Suppressor macrophage (primary cell): Measurements from ENCODE around the gene COL25A1.
"Not testable (repeated sequence)": the region's sequence is repeated elsewhere in the genome, so short reads cannot be mapped to it uniquely, and the experiment has no call there.

ENCODE experiments used
- DNase-seq, 4 experiments: peaks; one replicate each; pipeline ENCODE4 v3.0.0-alpha.2; 2020 to 2022

Gene COL25A1

GRCh38 chr4:109121561-109121960, 180.9 kb downstream of the COL25A1 start:
- DNase-seq = no peak

DNA sequence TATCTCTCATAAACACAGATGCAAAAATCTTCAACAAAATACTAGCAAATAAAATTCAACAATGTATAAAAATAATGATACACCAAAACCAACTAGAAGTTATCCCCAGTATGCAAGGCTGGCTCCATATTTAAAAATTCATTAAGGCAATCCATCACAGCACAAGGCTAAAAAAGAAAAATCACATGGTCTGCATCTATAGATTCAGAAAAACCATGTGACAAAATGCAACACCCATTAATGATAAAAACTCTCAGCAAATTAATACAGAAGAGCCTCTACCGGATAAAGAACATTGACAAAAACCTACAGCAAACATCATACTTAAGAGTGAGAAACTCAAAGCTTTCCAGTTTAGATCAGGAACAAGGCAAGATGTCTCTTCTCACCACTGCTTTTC, 182.6 kb downstream of the COL25A1 start:
- DNase-seq = no peak

DNA sequence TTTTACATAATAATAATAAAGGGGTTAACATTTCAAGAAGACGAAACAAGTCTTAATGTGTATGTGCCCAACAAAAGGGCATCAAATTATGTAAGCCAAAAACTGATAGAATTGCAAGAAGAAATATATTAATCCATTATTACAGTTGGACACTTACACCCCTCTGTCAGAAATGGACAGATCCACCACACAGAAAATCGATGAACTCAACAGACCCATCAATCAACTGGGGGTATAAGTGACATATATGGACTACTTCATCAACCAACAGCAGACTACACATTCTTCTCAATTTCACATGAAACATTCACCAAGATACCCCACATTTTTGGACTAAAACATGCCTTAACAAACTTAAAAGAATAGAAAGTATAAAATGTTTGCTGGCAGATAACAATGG, 183.8 kb downstream of the COL25A1 start:
- no peak for DNase-seq

GRCh38 chr4:109114501-109114900, 188.0 kb downstream of the COL25A1 start:
- no peak for DNase-seq

DNA sequence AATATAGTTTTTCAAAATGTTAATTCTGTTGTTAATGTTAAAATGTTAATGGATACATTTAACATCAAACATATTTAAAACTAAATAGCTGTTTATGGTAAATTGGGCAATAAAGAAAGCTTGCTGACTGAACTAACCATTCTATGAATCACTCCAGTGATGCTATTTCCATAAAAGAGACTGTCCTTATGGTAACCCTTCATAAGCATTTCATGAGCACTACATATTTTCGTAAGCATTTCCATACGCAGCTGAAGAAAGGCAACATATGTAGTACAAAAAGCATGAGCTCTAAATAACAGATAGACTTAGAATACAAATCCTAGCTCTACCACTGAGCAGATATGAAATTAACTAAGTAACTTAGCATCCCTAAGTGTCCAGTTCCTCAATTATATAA, 188.9 kb downstream of the COL25A1 start:
- DNase-seq = no peak

- no peak for DNase-seq
These were observed 191.4 kb downstream of the COL25A1 start for GRCh38 chr4:109111031-109111430.

GRCh38 chr4:109108215-109108614, 194.2 kb downstream of the COL25A1 start:
- DNase-seq = not testable (repeated sequence)

DNA sequence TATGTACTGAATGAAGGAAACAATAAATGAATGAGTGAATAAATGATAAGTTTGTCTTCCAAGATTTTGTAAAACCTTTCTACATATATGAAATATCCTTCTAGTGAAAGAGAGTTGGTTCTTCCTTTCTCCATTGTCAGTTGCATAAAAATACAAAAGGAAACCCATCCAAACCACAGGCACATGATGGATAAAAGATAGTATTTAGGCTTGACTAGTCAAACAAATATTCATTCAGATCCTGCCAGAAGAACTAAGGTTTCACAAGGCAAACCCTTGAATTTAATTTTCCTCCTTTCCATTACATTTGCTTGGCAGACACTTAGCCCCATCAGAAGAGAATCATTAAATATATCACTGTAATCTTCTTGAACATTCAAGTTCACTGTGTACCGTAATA, 208.4 kb downstream of the COL25A1 start:
- DNase-seq = no peak

DNA sequence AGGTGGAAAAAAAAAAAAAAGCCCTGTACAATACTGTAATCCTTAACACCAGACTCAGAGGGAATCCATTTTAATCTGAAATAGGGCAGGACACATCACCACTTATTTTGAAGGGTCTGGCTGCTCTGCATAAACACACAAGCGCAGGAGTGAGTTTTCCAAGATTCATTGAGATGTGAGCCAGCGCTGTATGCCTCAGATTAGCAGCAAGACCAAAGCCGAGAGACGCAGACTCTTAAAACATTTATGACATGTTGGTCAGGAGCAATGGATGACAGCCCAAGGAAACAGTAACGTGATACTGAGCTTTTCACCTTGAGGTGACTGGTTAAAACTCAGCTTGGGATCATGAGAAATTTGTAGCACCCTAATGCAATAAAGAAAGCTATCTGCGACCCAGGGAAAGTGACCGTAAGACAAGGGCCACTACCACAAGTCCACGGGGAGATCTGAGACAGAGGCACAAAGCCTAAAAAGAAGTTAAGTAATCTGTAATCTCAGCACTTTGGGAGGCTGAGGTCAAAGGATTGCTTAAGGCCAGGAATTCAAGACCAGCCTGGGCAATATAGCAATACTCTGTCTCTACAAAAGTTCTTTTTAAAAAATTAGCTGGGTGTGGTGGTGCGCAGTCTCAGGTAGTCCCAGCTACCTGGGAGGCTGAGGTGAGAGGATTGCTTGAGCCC, 210.6 kb downstream of the COL25A1 start:
- DNase-seq = no peak

DNA sequence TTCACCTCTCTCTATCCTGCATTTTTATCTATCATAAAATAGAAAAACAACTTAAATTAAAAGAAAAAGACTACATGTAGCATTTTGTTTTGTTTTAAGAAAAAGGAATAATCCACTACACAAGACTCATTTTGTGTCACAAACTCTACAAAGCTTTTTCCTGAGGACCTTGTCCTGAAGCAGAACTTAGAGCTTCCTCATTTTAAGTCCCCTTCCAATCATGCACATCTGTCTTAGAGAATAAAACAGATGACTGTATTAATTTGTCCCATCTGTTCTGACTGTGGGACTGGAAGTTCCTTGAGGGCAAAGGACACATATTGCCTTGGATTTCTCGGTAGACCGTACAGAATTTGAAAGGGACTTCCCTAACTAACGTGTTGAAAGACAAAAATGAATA, 218.5 kb downstream of the COL25A1 start:
- DNase-seq = peak in 2 of 4 experiments; percentile 11 to 44

DNA sequence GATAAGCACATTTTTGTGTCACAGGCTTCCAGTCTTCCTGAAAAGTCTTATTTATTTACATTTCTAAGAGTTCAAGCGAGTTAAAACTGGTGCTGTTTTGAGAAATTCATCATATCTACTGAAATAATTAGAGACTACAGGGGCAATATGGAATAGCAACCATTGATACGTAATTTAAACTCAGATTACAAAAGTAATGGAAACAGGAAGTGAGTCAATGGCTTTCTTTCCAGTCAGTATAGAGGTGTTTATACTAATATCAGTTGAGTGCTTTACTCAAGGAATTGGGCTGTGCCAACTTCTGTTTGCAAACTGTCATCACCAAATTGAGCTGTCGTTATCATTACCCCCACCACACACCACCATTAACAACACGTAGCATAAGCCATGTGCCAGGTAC, 222.7 kb downstream of the COL25A1 start:
- peak in 2 of 4 experiments; percentile 2 to 17 for DNase-seq

DNA sequence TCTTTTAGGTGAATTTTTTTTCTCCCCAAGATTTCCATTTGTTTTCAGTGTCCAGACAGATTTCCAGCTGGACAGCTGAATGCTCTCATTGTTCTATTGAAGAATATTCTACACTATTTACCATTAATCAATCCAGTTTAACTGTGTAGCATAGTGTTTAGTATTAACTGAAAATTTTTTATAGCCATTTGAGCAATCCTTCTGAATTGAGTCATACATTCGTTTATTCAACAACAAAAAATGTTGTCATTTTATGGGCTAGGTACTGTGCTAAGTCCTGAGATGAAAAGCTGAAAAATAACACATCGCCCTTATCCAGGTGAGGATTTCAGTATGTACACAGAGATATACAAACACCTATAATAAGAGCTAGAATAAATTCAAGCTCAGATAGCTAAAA, 223.3 kb downstream of the COL25A1 start:
- DNase-seq = no peak

GRCh38 chr4:109078724-109079123, 223.7 kb downstream of the COL25A1 start:
- no peak for DNase-seq

DNA sequence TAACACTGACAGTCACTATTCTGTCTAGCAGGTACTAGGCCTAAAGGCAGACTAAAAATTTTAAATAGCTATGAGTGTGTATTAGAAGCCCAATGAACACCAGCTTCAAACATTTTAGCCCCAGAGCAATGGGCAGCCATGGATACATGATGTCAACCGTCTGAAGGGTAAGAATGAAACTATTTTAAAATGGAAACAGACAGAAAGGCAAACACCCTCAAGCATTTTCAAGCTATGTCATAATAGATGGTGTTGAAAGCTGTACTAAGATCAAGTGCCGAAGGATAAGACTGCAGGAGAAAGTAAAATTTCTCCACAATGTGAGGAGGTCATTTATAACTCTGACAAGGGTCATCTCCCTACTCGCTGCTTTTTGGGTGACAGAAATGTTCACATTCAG, 225.0 kb downstream of the COL25A1 start:
- no peak for DNase-seq

GRCh38 chr4:109076709-109077108, 225.7 kb downstream of the COL25A1 start:
- DNase-seq = not testable (repeated sequence)

- DNase-seq = no peak
These were observed 226.8 kb downstream of the COL25A1 start for GRCh38 chr4:109075621-109076020.

DNA sequence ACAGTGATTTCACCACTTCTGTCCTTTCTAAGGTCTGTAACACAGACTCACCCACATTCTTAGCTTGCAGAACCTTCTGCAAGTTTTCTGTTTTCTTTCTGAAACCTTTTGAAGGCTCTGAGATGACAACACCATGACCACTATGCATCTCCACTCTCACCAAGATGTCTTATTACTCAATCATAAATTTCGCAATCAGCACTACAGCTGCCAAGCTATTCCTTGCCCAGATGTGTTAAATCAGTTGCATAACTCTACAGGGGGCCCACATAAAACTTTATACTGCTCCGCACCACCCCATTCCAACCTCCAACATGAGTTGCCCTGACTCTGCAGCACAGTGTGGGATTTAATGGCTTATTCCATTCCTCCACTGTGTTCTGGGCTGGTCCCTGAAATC, 229.9 kb downstream of the COL25A1 start:
- DNase-seq = peak; percentile 32 to 83 (median 62)

DNA sequence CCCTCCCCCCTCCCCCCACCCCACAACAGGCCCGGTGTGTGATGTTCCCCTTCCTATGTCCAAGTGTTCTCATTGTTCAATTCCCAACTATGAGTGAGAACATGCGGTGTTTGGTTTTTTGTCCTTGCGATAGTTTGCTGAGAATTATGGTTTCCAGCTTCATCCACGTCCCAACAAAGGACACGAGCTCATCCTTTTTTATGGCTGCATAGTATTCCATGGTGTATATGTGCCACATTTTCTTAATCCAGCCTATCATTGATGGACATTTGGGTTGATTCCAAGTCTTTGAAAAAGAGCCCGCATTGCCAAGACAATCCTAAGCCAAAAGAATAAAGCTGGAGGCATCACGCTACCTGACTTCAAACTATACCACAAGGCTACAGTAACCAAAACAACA, 231.8 kb downstream of the COL25A1 start:
- not testable (repeated sequence) for DNase-seq

- no peak for DNase-seq
These were observed 234.8 kb downstream of the COL25A1 start for GRCh38 chr4:109067508-109068235.

DNA sequence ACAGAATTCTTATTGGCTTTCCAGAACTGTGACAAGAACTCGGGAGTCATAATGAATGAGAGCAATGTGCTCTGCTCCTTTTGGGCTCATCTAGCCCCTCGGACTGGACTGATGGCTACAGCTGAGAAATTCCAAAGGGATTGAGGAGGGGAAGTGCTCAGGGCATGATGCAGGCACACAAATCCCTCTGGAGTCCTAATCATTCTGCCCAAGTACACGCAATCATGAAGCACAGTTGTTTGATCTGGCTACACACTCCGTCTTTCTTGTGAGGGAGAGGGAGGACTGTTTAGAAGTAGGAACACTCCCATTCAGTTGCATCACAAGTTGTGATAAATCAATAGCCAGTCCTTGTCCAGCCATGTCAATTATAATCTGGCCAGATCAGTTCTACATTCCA, 237.5 kb downstream of the COL25A1 start:
- DNase-seq = no peak

DNA sequence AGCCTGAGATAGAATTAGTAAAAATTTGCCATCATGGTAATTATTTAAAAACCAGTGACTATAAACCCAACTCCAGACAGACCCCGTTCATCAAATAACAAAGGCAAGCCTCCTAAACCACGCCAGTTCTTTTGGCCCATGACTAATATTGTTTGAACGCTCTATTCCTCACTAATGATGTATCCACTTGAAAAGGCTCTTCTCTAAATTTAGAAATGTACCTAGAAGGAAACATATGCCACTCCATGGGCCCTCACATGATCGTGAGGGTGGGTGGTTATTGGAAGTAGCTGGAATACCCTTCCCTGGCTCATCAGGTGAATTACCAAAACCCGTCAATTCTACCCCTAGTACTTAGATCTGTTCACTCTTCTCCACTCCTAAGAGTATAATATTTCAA, 249.2 kb downstream of the COL25A1 start:
- no peak for DNase-seq

GRCh38 chr4:109052821-109053220, 249.6 kb downstream of the COL25A1 start:
- peak in 2 of 4 experiments; percentile 48 to 58 for DNase-seq

GRCh38 chr4:109051054-109051453, 251.4 kb downstream of the COL25A1 start:
- no peak for DNase-seq

DNA sequence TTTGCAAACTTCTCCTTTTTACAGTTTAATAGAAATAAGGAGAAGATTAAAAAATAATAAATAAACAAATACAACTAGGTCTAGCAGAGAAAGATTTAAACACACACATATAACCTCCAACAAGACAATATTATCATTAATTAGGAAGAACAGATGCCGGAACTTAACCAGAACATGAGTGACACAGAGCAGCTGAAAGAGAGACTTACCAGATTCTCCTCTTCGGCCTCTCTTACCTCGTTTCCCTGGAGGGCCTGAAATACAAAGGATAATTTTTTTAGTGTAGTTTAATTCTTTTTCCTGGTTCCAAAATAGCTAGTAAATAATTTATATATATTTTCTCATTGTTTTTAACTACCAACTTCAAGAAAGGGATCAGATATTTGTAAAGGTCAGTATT, 252.5 kb downstream of the COL25A1 start:
- DNase-seq = no peak
